GM23338 (cell line): Measurements from ENCODE around the gene B3GALT4. TPM values are rescaled to one million over a fixed set of nuclear protein-coding genes. Genes with fewer than 3 reads are reported as not detected.
A peak's percentile ranks its signal among the peaks of the same experiment; 100 is the strongest.

Experiments used
- ATAC-seq: fragments of 200-7000 bp; cut with Tn5 transposase; 3 replicates; pipeline ENCODE4 v1.9.1; 2020
- DNase-seq: peaks from one replicate; pipeline ENCODE4 v3.0.0-alpha.2; 2015; ENCODE audit warnings: low spot score
- H2AFZ ChIP-seq: fragments of 200-600 bp; sonication (generic); 2 replicates; pipeline ENCODE4 v1.8.0; 2016; ENCODE audit warnings: antibody characterized with exemption, mild to moderate bottlenecking, moderate library complexity
- H3F3A ChIP-seq: fragments of 200-600 bp; sonication (generic); replicated peaks from 2 replicates; pipeline ENCODE4 v1.8.0; 2017; ENCODE audit warnings: antibody characterized with exemption, mixed run types, low read depth
- H3K27ac ChIP-seq: fragments of 200-600 bp; sonication (generic); 2 replicates; pipeline ENCODE4 v1.6.1; 2016; ENCODE audit warnings: low read depth
- H3K27me3 ChIP-seq: fragments of 200-600 bp; sonication (generic); 2 replicates; pipeline ENCODE4 v1.8.0; 2016; ENCODE audit warnings: mild to moderate bottlenecking, mixed run types, moderate library complexity; ENCODE audit not compliant: insufficient read depth
- H3K36me3 ChIP-seq: fragments of 200-600 bp; sonication (generic); 2 replicates; pipeline ENCODE4 v1.8.0; 2016; ENCODE audit warnings: mild to moderate bottlenecking; ENCODE audit not compliant: insufficient read depth
- H3K4me1 ChIP-seq: fragments of 200-600 bp; sonication (generic); 2 replicates; pipeline ENCODE4 v1.8.0; 2016; ENCODE audit warnings: mild to moderate bottlenecking, moderate library complexity; ENCODE audit not compliant: insufficient read depth
- H3K4me2 ChIP-seq: fragments of 200-600 bp; sonication (generic); 2 replicates; pipeline ENCODE4 v1.7.1; 2017; ENCODE audit warnings: mixed run types
- H3K4me3 ChIP-seq: fragments of 200-600 bp; sonication (generic); 2 replicates; pipeline ENCODE4 v1.6.1; 2016; ENCODE audit warnings: mixed run types
- H3K79me2 ChIP-seq: fragments of 200-600 bp; sonication (generic); replicated peaks from 2 replicates; pipeline ENCODE4 v1.8.0; 2017; ENCODE audit warnings: mild to moderate bottlenecking; ENCODE audit not compliant: insufficient read depth
- H3K9me2 ChIP-seq: fragments of 200-600 bp; sonication (generic); 2 replicates; pipeline ENCODE4 v1.8.0; 2017; ENCODE audit not compliant: insufficient read depth
- H4K20me1 ChIP-seq: fragments of 200-600 bp; sonication (generic); replicated peaks from 2 replicates; pipeline ENCODE4 v1.8.0; 2017; ENCODE audit warnings: mild to moderate bottlenecking; ENCODE audit not compliant: insufficient read depth
- H3K27ac Mint-ChIP-seq: 2 replicates; pipeline ENCODE4 v1.8.0; 2020; ENCODE audit warnings: inconsistent platforms, mild to moderate bottlenecking, moderate library complexity, mixed read lengths
- H3K27me3 Mint-ChIP-seq: 3 replicates; pipeline ENCODE4 v1.8.0; 2022; ENCODE audit warnings: low read depth, mild to moderate bottlenecking, moderate library complexity, mixed read lengths, inconsistent platforms; ENCODE audit not compliant: insufficient read depth, poor library complexity
- H3K36me3 Mint-ChIP-seq: 3 replicates; pipeline ENCODE4 v1.8.0; 2021; ENCODE audit warnings: low read depth, mild to moderate bottlenecking, inconsistent platforms, moderate library complexity, mixed read lengths
- H3K4me1 Mint-ChIP-seq: 3 replicates; pipeline ENCODE4 v1.8.0; 2020; ENCODE audit warnings: mild to moderate bottlenecking, inconsistent platforms, mixed read lengths
- H3K4me3 Mint-ChIP-seq: 3 replicates; pipeline ENCODE4 v1.8.0; 2021; ENCODE audit warnings: moderate library complexity, mild to moderate bottlenecking, inconsistent platforms, mixed read lengths
- H3K9me3 Mint-ChIP-seq: 3 replicates; pipeline ENCODE4 v1.8.0; 2020; ENCODE audit warnings: moderate library complexity, mild to moderate bottlenecking, inconsistent platforms, mixed read lengths
- CREB1 ChIP-seq: fragments of 250-450 bp; sonication (Bioruptor Pico); IDR thresholded peaks from 2 replicates; pipeline ENCODE4 v1.5.0; 2020; ENCODE audit warnings: low read depth, mild to moderate bottlenecking, moderate library complexity
- ETS1 ChIP-seq: IDR thresholded peaks from 2 replicates; pipeline ENCODE4 v1.6.1; 2016; ENCODE audit warnings: antibody characterized with exemption
- EZH2 ChIP-seq: fragments of 200-600 bp; sonication (generic); IDR thresholded peaks from one replicate; pipeline ENCODE4 v1.8.0; 2017; ENCODE audit warnings: antibody characterized with exemption, mild to moderate bottlenecking, low read depth; ENCODE audit not compliant: unreplicated experiment
- EZH2phosphoT487 ChIP-seq: fragments of 200-600 bp; sonication (generic); IDR thresholded peaks from one replicate; pipeline ENCODE4 v1.8.1; 2018; ENCODE audit warnings: antibody characterized with exemption; ENCODE audit not compliant: unreplicated experiment
- JUNB ChIP-seq: IDR thresholded peaks from one replicate; pipeline ENCODE4 v1.6.1; 2016; ENCODE audit warnings: antibody characterized with exemption; ENCODE audit not compliant: unreplicated experiment
- NANOG ChIP-seq: IDR thresholded peaks from 2 replicates; pipeline ENCODE4 v1.6.1; 2016; ENCODE audit warnings: antibody characterized with exemption, borderline replicate concordance
- POLR2AphosphoS5 ChIP-seq: IDR thresholded peaks from 2 replicates; pipeline ENCODE4 v1.6.1; 2016; ENCODE audit warnings: antibody characterized with exemption, low read depth
- REST ChIP-seq: IDR thresholded peaks from one replicate; pipeline ENCODE4 v1.6.1; 2018; ENCODE audit warnings: antibody characterized with exemption; ENCODE audit not compliant: unreplicated experiment
- ZNF114 ChIP-seq: fragments of 250-450 bp; sonication (Bioruptor Pico); IDR thresholded peaks from 2 replicates; pipeline ENCODE4 v1.5.0; 2020; ENCODE audit warnings: mild to moderate bottlenecking, moderate library complexity
- ZNF462 ChIP-seq: fragments of 250-450 bp; sonication (Bioruptor Pico); IDR thresholded peaks from 2 replicates; pipeline ENCODE4 v1.5.0; 2020; ENCODE audit warnings: mild to moderate bottlenecking, moderate library complexity
- polyA plus RNA-seq: library from polyadenylated mRNA; unstranded; fragments of >200 nt; fragmentation: Nextera tagmentation; extraction: Ambion mirVana; gene quantifications from 2 replicates; pipeline ENCODE4 v1.2.1, GENCODE V29; 2016
- total RNA-seq: library from RNA; depleted of rRNA; stranded (reverse); fragments of >200 nt; shearing (Covaris generic); gene quantifications from 2 replicates; pipeline ENCODE4 v1.2.3, GENCODE V29; 2014

Gene B3GALT4
- total and polyA plus RNA-seq, 2 experiments from 2014 or later = 1.3 to 2.3 TPM

GRCh38 chr6:33323623-33323948 is 46.7 kb downstream of the B3GALT4 start:
- ATAC-seq (peak; percentile 6), DNase-seq (peak; percentile 43)
- Mint-ChIP-seq H3K27me3 (peaks cover 14% of the 10 kb centered on the region), H3K36me3 (peaks cover 35% of the 10 kb centered on the region), H3K9me3 (no peaks in the 10 kb centered on the region), H3K27ac (peak overlapping the region; percentile 97), H3K4me3 (peak overlapping the region; percentile 90), H3K4me1 (peaks cover 49% of the 10 kb centered on the region)
- H3K4me3 ChIP-seq = peak overlapping the region; percentile 80
- H3K79me2 ChIP-seq = peaks cover 36% of the 10 kb centered on the region
- peaks cover 35% of the 10 kb centered on the region for H3K4me1 ChIP-seq
- no peaks in the 10 kb centered on the region for H3K9me2 ChIP-seq
- H3K27ac ChIP-seq = peak overlapping the region; percentile 72
- peaks cover 11% of the 10 kb centered on the region for H4K20me1 ChIP-seq
- TF ChIP-seq ETS1 = no peak
- no peak for TF ChIP-seq NANOG
- no peak for TF ChIP-seq REST
- peak overlapping the region; percentile 65 for H2AFZ ChIP-seq
- H3K36me3 ChIP-seq = peaks cover 14% of the 10 kb centered on the region
- H3K27me3 ChIP-seq = no peaks in the 10 kb centered on the region
- peak overlapping the region; percentile 92 for H3K4me2 ChIP-seq
- H3F3A ChIP-seq = peaks cover 18% of the 10 kb centered on the region

GRCh38 chr6:33324125-33324524 is 47.2 kb downstream of the B3GALT4 start:
- DNase-seq (no peak), ATAC-seq (no peak)
- Histone ChIP-seq H3K36me3 (peaks cover 13% of the 10 kb centered on the region), H4K20me1 (peaks cover 11% of the 10 kb centered on the region), H3K4me3 (peak overlapping the region; percentile 80), H3K9me2 (no peaks in the 10 kb centered on the region), H3K4me1 (peaks cover 31% of the 10 kb centered on the region), H3K4me2 (peak overlapping the region; percentile 92), H3F3A (peaks cover 12% of the 10 kb centered on the region), H3K27ac (peak overlapping the region; percentile 72; the same call in 1 of the 2 replicates), H3K79me2 (peaks cover 35% of the 10 kb centered on the region), H2AFZ (peak overlapping the region; percentile 65; the same call in 1 of the 2 replicates), H3K27me3 (no peaks in the 10 kb centered on the region)
- peaks cover 29% of the 10 kb centered on the region for H3K36me3 Mint-ChIP-seq
- no peak overlapping the region for H3K27ac Mint-ChIP-seq
- peaks cover 45% of the 10 kb centered on the region for H3K4me1 Mint-ChIP-seq
- H3K27me3 Mint-ChIP-seq = peaks cover 14% of the 10 kb centered on the region
- H3K9me3 Mint-ChIP-seq = no peaks in the 10 kb centered on the region
- peak overlapping the region; percentile 90 for H3K4me3 Mint-ChIP-seq
- TF ChIP-seq CREB1 (CRISPR knock-in tag) = no peak
- no peak for TF ChIP-seq ETS1
- TF ChIP-seq ZNF114 = no peak
- TF ChIP-seq POLR2AphosphoS5 = no peak
- TF ChIP-seq ZNF462 (CRISPR knock-in tag) = no peak
- no peak for TF ChIP-seq JUNB
- no peak for TF ChIP-seq EZH2
- TF ChIP-seq EZH2phosphoT487 = no peak
